HCT116 (cell line): ENCODE measurements around the gene TRPC1. TPM values are rescaled to one million over a fixed set of nuclear protein-coding genes. Genes with fewer than 3 reads are reported as not detected.

Experiments used
- ATAC-seq: fragments of 200-7000 bp; cut with Tn5 transposase; 2 replicates; pipeline ENCODE4 v1.9.1; 2020; ENCODE audit warnings: mild to moderate bottlenecking, moderate library complexity
- BruUV-seq: library from RNA; stranded (reverse); fragments of 400-500 nt; replicated peaks from 2 replicates; lab custom pipeline; 2021; lab: Mats Ljungman, UMichigan
- CTCF ChIA-PET: fragments of 300-600 bp; sonication (Branson Sonifier 250); formaldehyde crosslinking; loops from one replicate; lab custom pipeline; 2021; ENCODE audit warnings: antibody characterized with exemption; lab: Charles Lee
- POLR2A ChIA-PET: fragments of 300-600, 350-600 bp; sonication (Branson Sonifier 250); formaldehyde crosslinking; loops from one replicate; lab custom pipeline; 2021; ENCODE audit warnings: antibody characterized with exemption; lab: Charles Lee
- RAD21 ChIA-PET, 2 experiments: fragments of 300-600 bp; sonication (Branson Sonifier 250); formaldehyde crosslinking; loops; one replicate each; lab custom pipeline; 2023; ENCODE audit warnings: low total read pairs in 2 of 2; ENCODE audit not compliant: uncharacterized antibody in 2 of 2, unreplicated experiment in 2 of 2, low non-redundant PET in 1 of 2; lab: Charles Lee
- DNase-seq: peaks from one replicate; pipeline ENCODE4 v3.0.0-alpha.2; 2010; ENCODE audit warnings: low read depth, low spot score
- H2AFZ ChIP-seq: fragments of 200-600 bp; shearing (Covaris generic), sonication (generic); 2 replicates; pipeline ENCODE4 v1.6.1; 2017; ENCODE audit warnings: low read depth, mixed run types, mixed read lengths, antibody characterized with exemption, low read length; ENCODE audit not compliant: poor library complexity, severe bottlenecking
- H3K27ac ChIP-seq: 2 replicates; pipeline ENCODE4 v1.5.1; 2012; ENCODE audit warnings: low read depth, low read length
- H3K27me3 ChIP-seq: fragments of 200-600 bp; sonication (generic); 2 replicates; pipeline ENCODE4 v1.6.1; 2016; ENCODE audit warnings: mixed run types, low read length, mixed read lengths; ENCODE audit not compliant: insufficient read depth
- H3K36me3 ChIP-seq, 2 experiments: fragments of 200-500 bp in 1 of 2; fragments of 200-600 bp in 1 of 2; sonication (Bioruptor generic) in 1 of 2; sonication (generic) in 1 of 2; 2 replicates each; pipeline versions ENCODE4 v1.5.1 to v1.6.1; 2014 to 2016; ENCODE audit warnings: low read length in 2 of 2, inconsistent platforms in 1 of 2, mixed read lengths in 1 of 2, mixed run types in 1 of 2; ENCODE audit not compliant: insufficient read depth in 2 of 2, control insufficient read depth in 1 of 2
- H3K4me1 ChIP-seq, 2 experiments: fragments of 200-600 bp in 1 of 2; sonication (generic) in 1 of 2; 2 replicates each; pipeline versions ENCODE4 v1.5.1 to v1.6.1; 2012 to 2017; ENCODE audit warnings: low read length in 2 of 2, inconsistent platforms in 1 of 2, mild to moderate bottlenecking in 1 of 2, mixed read lengths in 1 of 2, mixed run types in 1 of 2, moderate library complexity in 1 of 2; ENCODE audit not compliant: insufficient read depth in 2 of 2, control insufficient read depth in 1 of 2
- H3K4me2 ChIP-seq: fragments of 200-600 bp; sonication (generic); 2 replicates; pipeline ENCODE4 v1.6.1; 2017; ENCODE audit warnings: mixed run types, low read length, mixed read lengths
- H3K4me3 ChIP-seq, 2 experiments: fragments of 200-600 bp in 1 of 2; sonication (generic) in 1 of 2; replicated peaks in 1 of 2; 2 replicates each; pipeline ENCODE4 v1.5.1; 2011 to 2016; ENCODE audit warnings: low read length in 2 of 2, control low read depth in 1 of 2, low read depth in 1 of 2, mild to moderate bottlenecking in 1 of 2, mixed read lengths in 1 of 2, mixed run types in 1 of 2
- H3K79me2 ChIP-seq: fragments of 200-600 bp; sonication (generic); 2 replicates; pipeline ENCODE4 v1.6.1; 2017; ENCODE audit warnings: mild to moderate bottlenecking, mixed run types, low read length, moderate library complexity, mixed read lengths; ENCODE audit not compliant: insufficient read depth
- H3K9ac ChIP-seq: fragments of 200-600 bp; sonication (generic); 2 replicates; pipeline ENCODE4 v1.6.1; 2016; ENCODE audit warnings: low read length, mixed read lengths
- H3K9me2 ChIP-seq: fragments of 200-600 bp; sonication (generic), shearing (Covaris generic); 2 replicates; pipeline ENCODE4 v1.6.1; 2017; ENCODE audit warnings: mixed run types, mild to moderate bottlenecking, moderate library complexity; ENCODE audit not compliant: insufficient read depth
- H3K9me3 ChIP-seq, 2 experiments: fragments of 200-500 bp in 1 of 2; fragments of 200-600 bp in 1 of 2; sonication (Bioruptor generic) in 1 of 2; sonication (generic) in 1 of 2; 2 replicates each; pipeline ENCODE4 v1.6.1; 2014 to 2017; ENCODE audit warnings: low read length in 2 of 2, mixed read lengths in 2 of 2, inconsistent platforms in 1 of 2, low read depth in 1 of 2, mild to moderate bottlenecking in 1 of 2, mixed run types in 1 of 2, moderate library complexity in 1 of 2; ENCODE audit not compliant: control insufficient read depth in 1 of 2, insufficient read depth in 1 of 2
- H4K20me1 ChIP-seq: fragments of 200-600 bp; sonication (generic), shearing (Covaris generic); 2 replicates; pipeline ENCODE4 v1.6.1; 2017; ENCODE audit warnings: mixed run types, mild to moderate bottlenecking, moderate library complexity; ENCODE audit not compliant: insufficient read depth
- CBX3 ChIP-seq: IDR thresholded peaks from 2 replicates; pipeline ENCODE4 v1.6.1; 2012; ENCODE audit warnings: low read depth
- EGR1 ChIP-seq: IDR thresholded peaks from 2 replicates; pipeline ENCODE4 v1.6.1; 2012; ENCODE audit warnings: low read depth
- EZH2 ChIP-seq: fragments of 200-600 bp; sonication (generic); IDR thresholded peaks from 2 replicates; pipeline ENCODE4 v1.6.1; 2017; ENCODE audit warnings: antibody characterized with exemption, mixed run types
- EZH2phosphoT487 ChIP-seq: fragments of 200-600 bp; IDR thresholded peaks from 2 replicates; pipeline ENCODE4 v1.6.1; 2018; ENCODE audit warnings: antibody characterized with exemption, borderline replicate concordance
- FOSL1 ChIP-seq: IDR thresholded peaks from 2 replicates; pipeline ENCODE4 v1.6.1; 2012; ENCODE audit warnings: low read depth
- RAD21 ChIP-seq: IDR thresholded peaks from 2 replicates; pipeline ENCODE4 v1.6.1; 2012; ENCODE audit warnings: low read depth, mild to moderate bottlenecking
- SIN3A ChIP-seq: IDR thresholded peaks from 2 replicates; pipeline ENCODE4 v1.6.1; 2012; ENCODE audit warnings: low read depth
- SP1 ChIP-seq: IDR thresholded peaks from 2 replicates; pipeline ENCODE4 v1.6.1; 2012; ENCODE audit warnings: low read depth
- SRF ChIP-seq: IDR thresholded peaks from 2 replicates; pipeline ENCODE4 v1.6.1; 2012; ENCODE audit warnings: low read depth
- TCF7L2 ChIP-seq: IDR thresholded peaks from 2 replicates; pipeline ENCODE4 v1.7.0; 2011; ENCODE audit warnings: borderline replicate concordance, inconsistent platforms; ENCODE audit not compliant: insufficient read depth, insufficient read length; ENCODE audit errors: extremely low read depth
- YY1 ChIP-seq: IDR thresholded peaks from 2 replicates; pipeline ENCODE4 v1.6.1; 2011; ENCODE audit warnings: low read length, low read depth, moderate library complexity, mild to moderate bottlenecking; ENCODE audit not compliant: insufficient replicate concordance; ENCODE audit errors: extremely low read depth
- ZFX ChIP-seq: fragments of 450-650 bp; IDR thresholded peaks from 2 replicates; pipeline ENCODE4 v1.6.1; 2017
- intact Hi-C: fragments of 100-400 bp; cut with micrococcal nuclease; formaldehyde crosslinking; loops from 2 replicates; pipeline ENCODE4 v1.10.0; 2022
- total RNA-seq: library from RNA; stranded (reverse); gene quantifications from one replicate; pipeline ENCODE4 v1.2.1, GENCODE V29; 2021; ENCODE audit not compliant: unreplicated experiment
- TF ChIP-seq, protein P1 (sequence below): IDR thresholded peaks from 2 replicates; pipeline ENCODE4 v1.6.1; 2012; ENCODE audit warnings: low read depth
- TF ChIP-seq, protein P2 (sequence below): IDR thresholded peaks from 2 replicates; pipeline ENCODE4 v1.6.1; 2012

The TRPC1 gene
- total RNA-seq, 1 experiment from 2014 or later = 6.1 TPM

GRCh38 chr3:142794508-142794907 lies 70.7 kb downstream of the TRPC1 start:
- ChIA-PET CTCF (no interaction called here), POLR2A (no interaction called here), RAD21 (no interaction called here)
- ATAC-seq (no peak), DNase-seq (no peak)
- Histone ChIP-seq H3K9ac (no peak overlapping the region), H3K27me3 (no peaks in the 10 kb centered on the region), H3K4me2 (no peak overlapping the region), H3K27ac (no peak overlapping the region), H3K36me3 (no peaks in the 10 kb centered on the region), H2AFZ (no peak overlapping the region), H3K79me2 (no peaks in the 10 kb centered on the region), H4K20me1 (no peaks in the 10 kb centered on the region), H3K9me3 (no peaks in the 10 kb centered on the region), H3K9me2 (no peaks in the 10 kb centered on the region), H3K4me1 (no peaks in the 10 kb centered on the region), H3K4me3 (no peak overlapping the region)
- TF ChIP-seq TCF7L2 = no peak
- TF ChIP-seq SRF = no peak
- TF ChIP-seq EGR1 = no peak
- no peak for TF ChIP-seq SP1
- TF ChIP-seq, protein P1, sequence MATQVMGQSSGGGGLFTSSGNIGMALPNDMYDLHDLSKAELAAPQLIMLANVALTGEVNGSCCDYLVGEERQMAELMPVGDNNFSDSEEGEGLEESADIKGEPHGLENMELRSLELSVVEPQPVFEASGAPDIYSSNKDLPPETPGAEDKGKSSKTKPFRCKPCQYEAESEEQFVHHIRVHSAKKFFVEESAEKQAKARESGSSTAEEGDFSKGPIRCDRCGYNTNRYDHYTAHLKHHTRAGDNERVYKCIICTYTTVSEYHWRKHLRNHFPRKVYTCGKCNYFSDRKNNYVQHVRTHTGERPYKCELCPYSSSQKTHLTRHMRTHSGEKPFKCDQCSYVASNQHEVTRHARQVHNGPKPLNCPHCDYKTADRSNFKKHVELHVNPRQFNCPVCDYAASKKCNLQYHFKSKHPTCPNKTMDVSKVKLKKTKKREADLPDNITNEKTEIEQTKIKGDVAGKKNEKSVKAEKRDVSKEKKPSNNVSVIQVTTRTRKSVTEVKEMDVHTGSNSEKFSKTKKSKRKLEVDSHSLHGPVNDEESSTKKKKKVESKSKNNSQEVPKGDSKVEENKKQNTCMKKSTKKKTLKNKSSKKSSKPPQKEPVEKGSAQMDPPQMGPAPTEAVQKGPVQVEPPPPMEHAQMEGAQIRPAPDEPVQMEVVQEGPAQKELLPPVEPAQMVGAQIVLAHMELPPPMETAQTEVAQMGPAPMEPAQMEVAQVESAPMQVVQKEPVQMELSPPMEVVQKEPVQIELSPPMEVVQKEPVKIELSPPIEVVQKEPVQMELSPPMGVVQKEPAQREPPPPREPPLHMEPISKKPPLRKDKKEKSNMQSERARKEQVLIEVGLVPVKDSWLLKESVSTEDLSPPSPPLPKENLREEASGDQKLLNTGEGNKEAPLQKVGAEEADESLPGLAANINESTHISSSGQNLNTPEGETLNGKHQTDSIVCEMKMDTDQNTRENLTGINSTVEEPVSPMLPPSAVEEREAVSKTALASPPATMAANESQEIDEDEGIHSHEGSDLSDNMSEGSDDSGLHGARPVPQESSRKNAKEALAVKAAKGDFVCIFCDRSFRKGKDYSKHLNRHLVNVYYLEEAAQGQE = no peak
- TF ChIP-seq FOSL1 = no peak
- no peak for TF ChIP-seq RAD21
- intact Hi-C loops = no loop called here
- no TSS peak for BruUV-seq

- ChIA-PET POLR2A (no interaction called here), RAD21 (no interaction called here), CTCF (no interaction called here)
- Histone ChIP-seq H4K20me1 (no peaks in the 10 kb centered on the region), H3K4me2 (no peak overlapping the region), H3K9me2 (no peaks in the 10 kb centered on the region), H3K4me1 (no peaks in the 10 kb centered on the region), H3K79me2 (no peaks in the 10 kb centered on the region), H2AFZ (no peak overlapping the region), H3K9me3 (no peaks in the 10 kb centered on the region), H3K27ac (no peak overlapping the region), H3K4me3 (no peak overlapping the region), H3K9ac (no peak overlapping the region), H3K27me3 (no peaks in the 10 kb centered on the region), H3K36me3 (no peaks in the 10 kb centered on the region)
- no peak for DNase-seq
- no TSS peak for BruUV-seq
- ATAC-seq = no peak
- no peak for TF ChIP-seq SIN3A
- TF ChIP-seq YY1 = no peak
- TF ChIP-seq, protein P1 = no peak
- no peak for TF ChIP-seq EZH2
- TF ChIP-seq, protein P2, sequence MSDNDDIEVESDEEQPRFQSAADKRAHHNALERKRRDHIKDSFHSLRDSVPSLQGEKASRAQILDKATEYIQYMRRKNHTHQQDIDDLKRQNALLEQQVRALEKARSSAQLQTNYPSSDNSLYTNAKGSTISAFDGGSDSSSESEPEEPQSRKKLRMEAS = no peak
- no peak for TF ChIP-seq SP1
- no peak for TF ChIP-seq EZH2phosphoT487
- no peak for TF ChIP-seq ZFX
- no peak for TF ChIP-seq TCF7L2
- TF ChIP-seq CBX3 = no peak
- no peak for TF ChIP-seq SRF
- TF ChIP-seq RAD21 = no peak
- intact Hi-C loops = no loop called here
Measured at GRCh38 chr3:142795332-142795731, 71.5 kb downstream of the TRPC1 start.
